GM19468 (cell line): ENCODE results near the gene HSF2.
A peak's percentile ranks its signal among the peaks of the same experiment; 100 is the strongest.

Source experiments
- ATAC-seq: cut with Tn5 transposase; IDR thresholded peaks from one replicate; pipeline ENCODE4 v1.9.1; 2021; ENCODE audit warnings: mild to moderate bottlenecking, moderate library complexity, moderate number of reproducible peaks; ENCODE audit not compliant: unreplicated experiment; ENCODE audit errors: extremely low read depth

The HSF2 gene

GRCh38 chr6:122393351-122393896 lies 6.0 kb upstream of the HSF2 start:
- ATAC-seq = no peak

GRCh38 chr6:122394016-122394415 lies 5.4 kb upstream of the HSF2 start:
- no peak for ATAC-seq

GRCh38 chr6:122399055-122399347 lies 451 bp upstream of the HSF2 start:
- ATAC-seq = peak; percentile 1

- ATAC-seq = peak; percentile 0
Observed at GRCh38 chr6:122400121-122400450, 634 bp downstream of the HSF2 start.

GRCh38 chr6:122400462-122401089 lies 1.1 kb downstream of the HSF2 start:
- no peak for ATAC-seq

GRCh38 chr6:122401104-122401503 lies 1.7 kb downstream of the HSF2 start:
- ATAC-seq = no peak

GRCh38 chr6:122404444-122404843 lies 5.0 kb downstream of the HSF2 start:
- ATAC-seq = no peak

- ATAC-seq = no peak
Observed at GRCh38 chr6:122405417-122405816, 6.0 kb downstream of the HSF2 start.

- ATAC-seq = no peak
Observed at GRCh38 chr6:122406187-122406586, 6.7 kb downstream of the HSF2 start.

GRCh38 chr6:122407712-122408111 lies 8.3 kb downstream of the HSF2 start:
- ATAC-seq = no peak

- no peak for ATAC-seq
Observed at GRCh38 chr6:122408240-122408639, 8.8 kb downstream of the HSF2 start.

- ATAC-seq = no peak
Observed at GRCh38 chr6:122408702-122409458, 9.4 kb downstream of the HSF2 start.

- ATAC-seq = no peak
Observed at GRCh38 chr6:122412001-122412400, 12.5 kb downstream of the HSF2 start.

- ATAC-seq = no peak
Observed at GRCh38 chr6:122416825-122417224, 17.4 kb downstream of the HSF2 start.

GRCh38 chr6:122422003-122422402 lies 22.6 kb downstream of the HSF2 start:
- no peak for ATAC-seq

- peak; percentile 72 for ATAC-seq
Observed at GRCh38 chr6:122422614-122423267, 23.3 kb downstream of the HSF2 start.

GRCh38 chr6:122423734-122424133 lies 24.3 kb downstream of the HSF2 start:
- ATAC-seq = no peak

- no peak for ATAC-seq
Observed at GRCh38 chr6:122426597-122426996, 27.1 kb downstream of the HSF2 start.

- ATAC-seq = no peak
Observed at GRCh38 chr6:122428781-122429180, 29.3 kb downstream of the HSF2 start.

GRCh38 chr6:122429323-122429722 lies 29.9 kb downstream of the HSF2 start:
- ATAC-seq = no peak

GRCh38 chr6:122431780-122432179 lies 32.3 kb downstream of the HSF2 start:
- ATAC-seq = no peak
